HepG2 (cell line): Measurements from ENCODE around the gene RAC3. TPM values are rescaled to one million over a fixed set of nuclear protein-coding genes. Genes with fewer than 3 reads are reported as not detected.

Experiments used
- ATF1 ChIP-seq: IDR thresholded peaks from 2 replicates; pipeline ENCODE4 v1.6.1; 2016; ENCODE audit warnings: mild to moderate bottlenecking, control low read depth
- DR1 ChIP-seq: sonication (generic); formaldehyde crosslinking; IDR thresholded peaks from 2 replicates; pipeline ENCODE4 v1.8.0; 2021; ENCODE audit warnings: mild to moderate bottlenecking, missing genetic modification reagents, inconsistent platforms
- KDM2A ChIP-seq: sonication (generic); formaldehyde crosslinking; IDR thresholded peaks from 2 replicates; pipeline ENCODE4 v1.4.0; 2020; ENCODE audit warnings: low read depth, missing genetic modification reagents, borderline replicate concordance
- NPAS2 ChIP-seq: sonication (generic); formaldehyde crosslinking; IDR thresholded peaks from 2 replicates; pipeline ENCODE4 v1.8.0; 2022; ENCODE audit warnings: mild to moderate bottlenecking, missing genetic modification reagents, borderline replicate concordance
- ZNF264 ChIP-seq: sonication (generic); formaldehyde crosslinking; IDR thresholded peaks from 2 replicates; pipeline ENCODE4 v1.4.0; 2020; ENCODE audit warnings: missing genetic modification reagents
- ZNF430 ChIP-seq: sonication (generic); formaldehyde crosslinking; IDR thresholded peaks from 2 replicates; pipeline ENCODE4 v1.9.0; 2021; ENCODE audit warnings: mild to moderate bottlenecking, missing genetic modification reagents
- ZNF431 ChIP-seq: sonication (generic); formaldehyde crosslinking; IDR thresholded peaks from 2 replicates; pipeline ENCODE4 v1.9.0; 2022; ENCODE audit warnings: missing genetic modification reagents, low read depth, mild to moderate bottlenecking, borderline replicate concordance
- ZSCAN25 ChIP-seq: sonication (generic); formaldehyde crosslinking; IDR thresholded peaks from 2 replicates; pipeline ENCODE4 v1.8.0; 2022; ENCODE audit warnings: mild to moderate bottlenecking, missing genetic modification reagents
- polyA plus RNA-seq, 8 experiments: library from polyadenylated mRNA; depleted of rRNA in 3 of 8; stranded (reverse) in 7 of 8; unstranded in 1 of 8; fragments of >200 nt; fragmentation: Illumina TruSeq in 4 of 8; extraction: Trizol in 4 of 8; gene quantifications; 2 replicates each; pipeline versions ENCODE4 v1.2.1 to v1.2.3, GENCODE V29; 2011 to 2016; ENCODE audit warnings: low read depth in 4 of 8, missing spikeins in 1 of 8, mixed read lengths in 1 of 8; ENCODE audit not compliant: insufficient read depth in 1 of 8
- total RNA-seq, 5 experiments: library from RNA; depleted of rRNA; stranded (reverse); fragments of >200 nt; fragmentation: Illumina TruSeq; extraction: Trizol; gene quantifications; 2 replicates each; pipeline ENCODE4 v1.2.3, GENCODE V29; 2016; ENCODE audit warnings: low read depth in 1 of 5
- TF ChIP-seq, protein P1 (sequence below): sonication (generic); formaldehyde crosslinking; IDR thresholded peaks from 2 replicates; pipeline ENCODE4 v1.5.0; 2020; ENCODE audit warnings: mild to moderate bottlenecking, missing genetic modification reagents, borderline replicate concordance
- TF ChIP-seq, protein P2 (sequence below): sonication (generic); formaldehyde crosslinking; IDR thresholded peaks from 2 replicates; pipeline ENCODE4 v1.8.1; 2023; ENCODE audit warnings: mild to moderate bottlenecking, missing genetic modification reagents
- TF ChIP-seq, protein P3 (sequence below): sonication (generic); formaldehyde crosslinking; IDR thresholded peaks from 2 replicates; pipeline ENCODE4 v1.8.1; 2023; ENCODE audit warnings: missing genetic modification reagents, mild to moderate bottlenecking, borderline replicate concordance
- TF ChIP-seq, protein P4 (sequence below): sonication (generic); formaldehyde crosslinking; IDR thresholded peaks from 2 replicates; pipeline ENCODE4 v1.4.0; 2020; ENCODE audit warnings: mild to moderate bottlenecking, missing genetic modification reagents

Gene RAC3
- total and polyA plus RNA-seq, 2 of the 13 experiments (the other 11 are each of a cell fraction or from before 2014, with no cell fraction given): 10.5 to 21.3 TPM

DNA sequence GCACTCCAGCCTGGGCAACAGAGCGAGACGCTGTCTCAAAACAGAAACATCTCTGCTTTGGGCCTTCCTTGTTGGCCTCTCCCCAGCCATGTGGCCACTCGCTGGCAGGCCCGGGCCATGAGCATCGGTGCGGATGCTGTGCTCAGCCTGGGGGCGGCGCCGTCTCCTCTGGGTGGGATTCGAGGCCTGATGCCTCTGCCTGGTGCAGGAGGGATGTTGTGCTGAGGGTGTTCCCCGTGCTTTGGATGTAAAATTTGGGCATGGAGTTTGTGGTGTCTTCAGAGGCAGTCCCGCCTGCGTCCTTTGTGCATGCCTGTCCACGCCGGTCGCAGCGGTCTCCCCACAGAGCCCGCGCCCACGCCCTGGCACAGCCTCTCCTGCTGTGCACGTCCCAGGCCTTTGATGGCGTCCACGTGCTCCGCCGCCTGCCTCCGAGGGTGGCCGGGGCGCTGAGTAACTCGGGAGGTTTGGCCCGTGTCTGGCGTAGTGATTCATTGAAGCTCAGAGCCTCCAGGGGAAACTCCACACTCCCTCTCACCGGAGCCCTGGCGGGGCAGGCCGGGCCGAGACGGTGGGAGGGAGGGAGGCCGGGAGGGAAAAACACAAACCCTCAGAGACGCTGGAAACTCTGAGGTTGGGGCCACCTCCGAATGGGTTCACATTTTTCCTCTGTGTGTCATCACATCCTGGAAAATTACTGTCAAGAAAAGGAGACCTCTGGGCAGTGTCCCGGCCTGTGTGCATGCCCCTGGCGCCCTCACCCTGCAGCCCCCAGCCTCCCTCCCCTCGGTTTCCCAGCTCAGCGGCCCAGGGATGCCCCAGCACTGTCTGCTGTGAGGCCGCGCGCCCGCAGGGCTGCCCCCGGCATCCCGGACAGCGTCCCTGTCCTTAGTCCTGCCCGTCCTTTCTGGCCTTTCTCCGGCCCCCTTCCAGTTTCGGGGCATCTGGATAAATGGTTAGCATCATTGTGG lies 27.8 kb upstream of the RAC3 start (continued):
- TF ChIP-seq, protein P1, sequence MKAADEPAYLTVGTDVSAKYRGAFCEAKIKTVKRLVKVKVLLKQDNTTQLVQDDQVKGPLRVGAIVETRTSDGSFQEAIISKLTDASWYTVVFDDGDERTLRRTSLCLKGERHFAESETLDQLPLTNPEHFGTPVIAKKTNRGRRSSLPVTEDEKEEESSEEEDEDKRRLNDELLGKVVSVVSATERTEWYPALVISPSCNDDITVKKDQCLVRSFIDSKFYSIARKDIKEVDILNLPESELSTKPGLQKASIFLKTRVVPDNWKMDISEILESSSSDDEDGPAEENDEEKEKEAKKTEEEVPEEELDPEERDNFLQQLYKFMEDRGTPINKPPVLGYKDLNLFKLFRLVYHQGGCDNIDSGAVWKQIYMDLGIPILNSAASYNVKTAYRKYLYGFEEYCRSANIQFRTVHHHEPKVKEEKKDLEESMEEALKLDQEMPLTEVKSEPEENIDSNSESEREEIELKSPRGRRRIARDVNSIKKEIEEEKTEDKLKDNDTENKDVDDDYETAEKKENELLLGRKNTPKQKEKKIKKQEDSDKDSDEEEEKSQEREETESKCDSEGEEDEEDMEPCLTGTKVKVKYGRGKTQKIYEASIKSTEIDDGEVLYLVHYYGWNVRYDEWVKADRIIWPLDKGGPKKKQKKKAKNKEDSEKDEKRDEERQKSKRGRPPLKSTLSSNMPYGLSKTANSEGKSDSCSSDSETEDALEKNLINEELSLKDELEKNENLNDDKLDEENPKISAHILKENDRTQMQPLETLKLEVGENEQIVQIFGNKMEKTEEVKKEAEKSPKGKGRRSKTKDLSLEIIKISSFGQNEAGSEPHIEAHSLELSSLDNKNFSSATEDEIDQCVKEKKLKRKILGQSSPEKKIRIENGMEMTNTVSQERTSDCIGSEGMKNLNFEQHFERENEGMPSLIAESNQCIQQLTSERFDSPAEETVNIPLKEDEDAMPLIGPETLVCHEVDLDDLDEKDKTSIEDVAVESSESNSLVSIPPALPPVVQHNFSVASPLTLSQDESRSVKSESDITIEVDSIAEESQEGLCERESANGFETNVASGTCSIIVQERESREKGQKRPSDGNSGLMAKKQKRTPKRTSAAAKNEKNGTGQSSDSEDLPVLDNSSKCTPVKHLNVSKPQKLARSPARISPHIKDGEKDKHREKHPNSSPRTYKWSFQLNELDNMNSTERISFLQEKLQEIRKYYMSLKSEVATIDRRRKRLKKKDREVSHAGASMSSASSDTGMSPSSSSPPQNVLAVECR (CRISPR knock-in tag): peak; percentile 79; the same call in 1 of the 2 replicates
- TF ChIP-seq ATF1 (CRISPR knock-in tag) (no peak), ZNF431 (CRISPR knock-in tag) (peak; percentile 80; the same call in 1 of the 2 replicates), ZNF430 (CRISPR knock-in tag) (peak; percentile 95), DR1 (CRISPR knock-in tag) (peak; percentile 53; the same call in 1 of the 2 replicates), NPAS2 (no peak), ZSCAN25 (CRISPR knock-in tag) (peak; percentile 89), ZNF264 (CRISPR knock-in tag) (peak; percentile 99), KDM2A (CRISPR knock-in tag) (peak; percentile 92)
- TF ChIP-seq, protein P2, sequence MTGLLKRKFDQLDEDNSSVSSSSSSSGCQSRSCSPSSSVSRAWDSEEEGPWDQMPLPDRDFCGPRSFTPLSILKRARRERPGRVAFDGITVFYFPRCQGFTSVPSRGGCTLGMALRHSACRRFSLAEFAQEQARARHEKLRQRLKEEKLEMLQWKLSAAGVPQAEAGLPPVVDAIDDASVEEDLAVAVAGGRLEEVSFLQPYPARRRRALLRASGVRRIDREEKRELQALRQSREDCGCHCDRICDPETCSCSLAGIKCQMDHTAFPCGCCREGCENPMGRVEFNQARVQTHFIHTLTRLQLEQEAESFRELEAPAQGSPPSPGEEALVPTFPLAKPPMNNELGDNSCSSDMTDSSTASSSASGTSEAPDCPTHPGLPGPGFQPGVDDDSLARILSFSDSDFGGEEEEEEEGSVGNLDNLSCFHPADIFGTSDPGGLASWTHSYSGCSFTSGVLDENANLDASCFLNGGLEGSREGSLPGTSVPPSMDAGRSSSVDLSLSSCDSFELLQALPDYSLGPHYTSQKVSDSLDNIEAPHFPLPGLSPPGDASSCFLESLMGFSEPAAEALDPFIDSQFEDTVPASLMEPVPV: peak; percentile 82
- TF ChIP-seq, protein P3, sequence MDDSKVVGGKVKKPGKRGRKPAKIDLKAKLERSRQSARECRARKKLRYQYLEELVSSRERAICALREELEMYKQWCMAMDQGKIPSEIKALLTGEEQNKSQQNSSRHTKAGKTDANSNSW (CRISPR knock-in tag): no peak; the same call in 1 of the 2 replicates
- TF ChIP-seq, protein P4, sequence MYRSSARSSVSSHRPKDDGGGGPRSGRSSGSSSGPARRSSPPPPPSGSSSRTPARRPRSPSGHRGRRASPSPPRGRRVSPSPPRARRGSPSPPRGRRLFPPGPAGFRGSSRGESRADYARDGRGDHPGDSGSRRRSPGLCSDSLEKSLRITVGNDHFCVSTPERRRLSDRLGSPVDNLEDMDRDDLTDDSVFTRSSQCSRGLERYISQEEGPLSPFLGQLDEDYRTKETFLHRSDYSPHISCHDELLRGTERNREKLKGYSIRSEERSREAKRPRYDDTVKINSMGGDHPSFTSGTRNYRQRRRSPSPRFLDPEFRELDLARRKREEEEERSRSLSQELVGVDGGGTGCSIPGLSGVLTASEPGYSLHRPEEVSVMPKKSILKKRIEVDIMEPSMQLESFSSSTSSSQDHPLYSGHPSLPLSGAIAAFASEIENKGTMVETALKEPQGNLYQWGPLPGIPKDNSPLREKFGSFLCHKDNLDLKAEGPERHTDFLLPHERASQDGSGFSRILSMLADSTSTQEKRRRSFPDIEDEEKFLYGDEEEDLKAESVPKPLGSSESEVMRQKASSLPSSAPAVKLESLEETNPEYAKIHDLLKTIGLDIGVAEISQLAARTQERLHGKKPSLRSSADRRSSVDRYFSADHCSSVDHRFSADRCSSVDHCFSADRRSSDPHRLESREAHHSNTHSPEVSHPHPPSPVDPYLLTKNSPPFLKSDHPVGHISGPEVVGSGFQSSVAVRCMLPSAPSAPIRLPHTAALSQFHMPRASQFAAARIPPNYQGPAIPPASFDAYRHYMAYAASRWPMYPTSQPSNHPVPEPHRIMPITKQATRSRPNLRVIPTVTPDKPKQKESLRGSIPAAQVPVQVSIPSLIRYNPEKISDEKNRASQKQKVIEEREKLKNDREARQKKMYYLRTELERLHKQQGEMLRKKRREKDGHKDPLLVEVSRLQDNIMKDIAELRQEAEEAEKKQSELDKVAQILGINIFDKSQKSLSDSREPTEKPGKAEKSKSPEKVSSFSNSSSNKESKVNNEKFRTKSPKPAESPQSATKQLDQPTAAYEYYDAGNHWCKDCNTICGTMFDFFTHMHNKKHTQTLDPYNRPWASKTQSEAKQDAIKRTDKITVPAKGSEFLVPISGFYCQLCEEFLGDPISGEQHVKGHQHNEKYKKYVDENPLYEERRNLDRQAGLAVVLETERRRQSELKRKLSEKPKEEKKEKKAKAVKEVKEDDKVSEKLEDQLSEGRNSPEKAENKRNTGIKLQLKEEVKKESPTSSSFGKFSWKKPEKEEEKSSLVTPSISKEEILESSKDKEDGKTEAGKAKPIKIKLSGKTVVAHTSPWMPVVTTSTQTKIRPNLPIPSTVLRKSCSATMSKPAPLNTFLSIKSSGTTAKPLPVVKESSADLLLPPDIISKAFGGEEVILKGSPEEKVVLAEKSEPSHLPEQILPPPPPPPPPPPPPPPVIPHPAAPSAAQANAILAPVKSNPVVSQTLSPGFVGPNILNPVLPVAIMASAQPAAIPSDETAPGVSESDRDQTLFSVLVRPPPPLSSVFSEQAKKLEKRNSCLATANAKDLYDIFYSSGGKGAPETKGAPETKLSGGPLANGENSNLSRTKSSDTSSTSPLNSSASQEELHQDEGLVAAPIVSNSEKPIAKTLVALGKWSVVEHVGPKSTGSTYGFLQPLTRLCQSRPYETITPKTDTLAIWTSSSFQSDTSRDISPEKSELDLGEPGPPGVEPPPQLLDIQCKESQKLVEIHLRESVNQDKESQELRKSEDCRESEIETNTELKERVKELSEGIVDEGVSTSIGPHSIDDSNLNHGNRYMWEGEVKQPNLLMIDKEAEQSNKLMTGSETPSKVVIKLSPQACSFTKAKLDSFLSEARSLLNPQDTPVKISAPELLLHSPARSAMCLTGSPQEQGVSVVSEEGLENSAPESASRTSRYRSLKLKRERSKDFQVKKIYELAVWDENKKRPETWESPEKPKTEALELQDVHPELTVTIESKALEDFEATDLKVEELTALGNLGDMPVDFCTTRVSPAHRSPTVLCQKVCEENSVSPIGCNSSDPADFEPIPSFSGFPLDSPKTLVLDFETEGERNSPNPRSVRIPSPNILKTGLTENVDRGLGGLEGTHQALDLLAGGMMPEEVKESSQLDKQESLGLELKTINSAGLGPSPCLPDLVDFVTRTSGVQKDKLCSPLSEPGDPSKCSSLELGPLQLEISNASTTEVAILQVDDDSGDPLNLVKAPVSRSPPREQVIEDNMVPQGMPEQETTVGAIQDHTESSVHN (CRISPR knock-in tag): peak; percentile 68; the same call in 1 of the 2 replicates
